Neural cell (in vitro differentiated cells): ENCODE measurements around the gene FN3KRP.

ENCODE experiments used
- EP300 ChIP-seq: fragments of 450-650 bp; conservative IDR thresholded peaks from 2 replicates; pipeline ENCODE4 v1.6.1; 2014; ENCODE audit warnings: antibody characterized with exemption, mild to moderate bottlenecking, moderate library complexity; ENCODE audit not compliant: poor library complexity, severe bottlenecking
- EZH2 ChIP-seq: fragments of 200-600, 300-800 bp; shearing (Covaris generic), sonication (generic); IDR thresholded peaks from 2 replicates; pipeline ENCODE4 v1.6.1; 2014; ENCODE audit warnings: antibody characterized with exemption, low read length, borderline replicate concordance, mild to moderate bottlenecking; ENCODE audit not compliant: insufficient read depth, poor library complexity, severe bottlenecking
- MXI1 ChIP-seq: fragments of 450-650 bp; conservative IDR thresholded peaks from 2 replicates; pipeline ENCODE4 v1.6.1; 2014; ENCODE audit warnings: antibody characterized with exemption, mild to moderate bottlenecking; ENCODE audit not compliant: poor library complexity, severe bottlenecking
- POLR2AphosphoS5 ChIP-seq: IDR thresholded peaks from 2 replicates; pipeline ENCODE4 v1.6.1; 2012
- RAD21 ChIP-seq: fragments of 450-650 bp; conservative IDR thresholded peaks from 2 replicates; pipeline ENCODE4 v1.6.1; 2014; ENCODE audit warnings: antibody characterized with exemption, mild to moderate bottlenecking, moderate library complexity
- SMC3 ChIP-seq: fragments of 450-650 bp; conservative IDR thresholded peaks from 2 replicates; pipeline ENCODE4 v1.6.1; 2014; ENCODE audit warnings: antibody characterized with exemption, mild to moderate bottlenecking, moderate library complexity; ENCODE audit not compliant: poor library complexity
- TAF1 ChIP-seq: IDR thresholded peaks from 2 replicates; pipeline ENCODE4 v1.6.1; 2012; ENCODE audit warnings: low read depth
- TF ChIP-seq, protein P1 (sequence below): fragments of 450-650 bp; IDR thresholded peaks from 2 replicates; pipeline ENCODE4 v1.5.1; 2014; ENCODE audit warnings: antibody characterized with exemption, mild to moderate bottlenecking, moderate library complexity; ENCODE audit not compliant: poor library complexity, severe bottlenecking
- TF ChIP-seq, protein P2 (sequence below): IDR thresholded peaks from 2 replicates; pipeline ENCODE4 v1.6.1; 2012; ENCODE audit warnings: borderline replicate concordance

DNA sequence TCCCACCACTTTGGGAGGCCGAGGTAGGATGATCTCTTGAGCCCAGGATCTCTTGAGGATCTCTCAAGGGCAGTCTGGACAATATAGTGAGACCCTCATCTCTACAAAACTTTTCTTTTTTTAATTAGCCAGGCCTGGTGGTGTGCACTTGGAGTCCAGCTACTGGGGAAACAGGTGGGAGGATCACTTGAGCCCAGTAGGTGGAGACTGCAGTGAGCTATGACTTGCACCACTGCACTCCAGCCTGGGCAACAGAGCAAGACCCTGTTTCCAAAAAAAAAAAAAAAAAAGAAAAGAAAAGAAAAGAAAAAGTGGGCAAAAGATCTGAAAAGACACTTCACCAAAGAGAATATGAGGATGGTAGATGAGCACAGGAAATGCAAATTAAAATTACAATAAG is 33.0 kb upstream of the FN3KRP start:
- TF ChIP-seq, protein P1, sequence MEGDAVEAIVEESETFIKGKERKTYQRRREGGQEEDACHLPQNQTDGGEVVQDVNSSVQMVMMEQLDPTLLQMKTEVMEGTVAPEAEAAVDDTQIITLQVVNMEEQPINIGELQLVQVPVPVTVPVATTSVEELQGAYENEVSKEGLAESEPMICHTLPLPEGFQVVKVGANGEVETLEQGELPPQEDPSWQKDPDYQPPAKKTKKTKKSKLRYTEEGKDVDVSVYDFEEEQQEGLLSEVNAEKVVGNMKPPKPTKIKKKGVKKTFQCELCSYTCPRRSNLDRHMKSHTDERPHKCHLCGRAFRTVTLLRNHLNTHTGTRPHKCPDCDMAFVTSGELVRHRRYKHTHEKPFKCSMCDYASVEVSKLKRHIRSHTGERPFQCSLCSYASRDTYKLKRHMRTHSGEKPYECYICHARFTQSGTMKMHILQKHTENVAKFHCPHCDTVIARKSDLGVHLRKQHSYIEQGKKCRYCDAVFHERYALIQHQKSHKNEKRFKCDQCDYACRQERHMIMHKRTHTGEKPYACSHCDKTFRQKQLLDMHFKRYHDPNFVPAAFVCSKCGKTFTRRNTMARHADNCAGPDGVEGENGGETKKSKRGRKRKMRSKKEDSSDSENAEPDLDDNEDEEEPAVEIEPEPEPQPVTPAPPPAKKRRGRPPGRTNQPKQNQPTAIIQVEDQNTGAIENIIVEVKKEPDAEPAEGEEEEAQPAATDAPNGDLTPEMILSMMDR: no peak
- no peak for TF ChIP-seq EZH2
- TF ChIP-seq, protein P2, sequence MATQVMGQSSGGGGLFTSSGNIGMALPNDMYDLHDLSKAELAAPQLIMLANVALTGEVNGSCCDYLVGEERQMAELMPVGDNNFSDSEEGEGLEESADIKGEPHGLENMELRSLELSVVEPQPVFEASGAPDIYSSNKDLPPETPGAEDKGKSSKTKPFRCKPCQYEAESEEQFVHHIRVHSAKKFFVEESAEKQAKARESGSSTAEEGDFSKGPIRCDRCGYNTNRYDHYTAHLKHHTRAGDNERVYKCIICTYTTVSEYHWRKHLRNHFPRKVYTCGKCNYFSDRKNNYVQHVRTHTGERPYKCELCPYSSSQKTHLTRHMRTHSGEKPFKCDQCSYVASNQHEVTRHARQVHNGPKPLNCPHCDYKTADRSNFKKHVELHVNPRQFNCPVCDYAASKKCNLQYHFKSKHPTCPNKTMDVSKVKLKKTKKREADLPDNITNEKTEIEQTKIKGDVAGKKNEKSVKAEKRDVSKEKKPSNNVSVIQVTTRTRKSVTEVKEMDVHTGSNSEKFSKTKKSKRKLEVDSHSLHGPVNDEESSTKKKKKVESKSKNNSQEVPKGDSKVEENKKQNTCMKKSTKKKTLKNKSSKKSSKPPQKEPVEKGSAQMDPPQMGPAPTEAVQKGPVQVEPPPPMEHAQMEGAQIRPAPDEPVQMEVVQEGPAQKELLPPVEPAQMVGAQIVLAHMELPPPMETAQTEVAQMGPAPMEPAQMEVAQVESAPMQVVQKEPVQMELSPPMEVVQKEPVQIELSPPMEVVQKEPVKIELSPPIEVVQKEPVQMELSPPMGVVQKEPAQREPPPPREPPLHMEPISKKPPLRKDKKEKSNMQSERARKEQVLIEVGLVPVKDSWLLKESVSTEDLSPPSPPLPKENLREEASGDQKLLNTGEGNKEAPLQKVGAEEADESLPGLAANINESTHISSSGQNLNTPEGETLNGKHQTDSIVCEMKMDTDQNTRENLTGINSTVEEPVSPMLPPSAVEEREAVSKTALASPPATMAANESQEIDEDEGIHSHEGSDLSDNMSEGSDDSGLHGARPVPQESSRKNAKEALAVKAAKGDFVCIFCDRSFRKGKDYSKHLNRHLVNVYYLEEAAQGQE: no peak
- no peak for TF ChIP-seq SMC3
- TF ChIP-seq EP300: no peak
- TF ChIP-seq MXI1: no peak
- TF ChIP-seq POLR2AphosphoS5: no peak
- no peak for TF ChIP-seq TAF1
- no peak for TF ChIP-seq RAD21
